GM23248 (cell line): ENCODE results near the gene BCAS4. TPM values are rescaled to one million over a fixed set of nuclear protein-coding genes. Genes with fewer than 3 reads are reported as not detected.

Experiments used
- DNase-seq: peaks from one replicate; pipeline ENCODE4 v3.0.0-alpha.2; 2015
- H2AFZ ChIP-seq: fragments of 200-600 bp; sonication (generic); 2 replicates; pipeline ENCODE4 v1.6.1; 2016; ENCODE audit warnings: antibody characterized with exemption
- H3F3A ChIP-seq: fragments of 200-600 bp; sonication (generic); 2 replicates; pipeline ENCODE4 v1.6.1; 2016; ENCODE audit warnings: mild to moderate bottlenecking, antibody characterized with exemption, mixed run types; ENCODE audit not compliant: insufficient read depth
- H3K27ac ChIP-seq: fragments of 200-600 bp; sonication (generic); 2 replicates; pipeline ENCODE4 v1.5.1; 2016; ENCODE audit warnings: mild to moderate bottlenecking
- H3K27me3 ChIP-seq: fragments of 200-600 bp; sonication (generic); replicated peaks from 2 replicates; pipeline ENCODE4 v1.6.1; 2016; ENCODE audit warnings: mild to moderate bottlenecking; ENCODE audit not compliant: insufficient read depth
- H3K36me3 ChIP-seq: fragments of 200-600 bp; sonication (generic); 2 replicates; pipeline ENCODE4 v1.6.1; 2016; ENCODE audit warnings: low read depth, mild to moderate bottlenecking
- H3K4me1 ChIP-seq: fragments of 200-600 bp; sonication (generic); 2 replicates; pipeline ENCODE4 v1.6.1; 2016; ENCODE audit warnings: mild to moderate bottlenecking; ENCODE audit not compliant: insufficient read depth
- H3K4me2 ChIP-seq: fragments of 200-600 bp; sonication (generic); one replicate; pipeline ENCODE4 v1.6.1; 2016; ENCODE audit warnings: mild to moderate bottlenecking; ENCODE audit not compliant: unreplicated experiment
- H3K4me3 ChIP-seq: fragments of 200-600 bp; sonication (generic); 2 replicates; pipeline ENCODE4 v1.5.1; 2016; ENCODE audit warnings: mild to moderate bottlenecking
- H3K79me2 ChIP-seq: fragments of 200-600 bp; sonication (generic); 2 replicates; pipeline ENCODE4 v1.6.1; 2016; ENCODE audit warnings: mild to moderate bottlenecking; ENCODE audit not compliant: insufficient read depth
- H3K9ac ChIP-seq: fragments of 200-600 bp; sonication (generic); 2 replicates; pipeline ENCODE4 v1.6.1; 2016; ENCODE audit warnings: mild to moderate bottlenecking
- H3K9me2 ChIP-seq: fragments of 200-600 bp; sonication (generic); 2 replicates; pipeline ENCODE4 v1.6.1; 2016; ENCODE audit warnings: mixed run types, mild to moderate bottlenecking, moderate library complexity; ENCODE audit not compliant: insufficient read depth
- H3K9me3 ChIP-seq: fragments of 200-600 bp; sonication (generic); one replicate; pipeline ENCODE4 v1.6.1; 2017; ENCODE audit warnings: low read depth
- H4K20me1 ChIP-seq: fragments of 200-600 bp; sonication (generic); 2 replicates; pipeline ENCODE4 v1.6.0; 2016; ENCODE audit not compliant: insufficient read depth
- EZH2 ChIP-seq: fragments of 200-600 bp; sonication (generic); IDR thresholded peaks from 2 replicates; pipeline ENCODE4 v1.6.1; 2018; ENCODE audit warnings: antibody characterized with exemption, mild to moderate bottlenecking; ENCODE audit not compliant: insufficient read depth, poor library complexity, severe bottlenecking
- EZH2phosphoT487 ChIP-seq: fragments of 200-600 bp; sonication (generic); IDR thresholded peaks from 2 replicates; pipeline ENCODE4 v1.6.1; 2018; ENCODE audit warnings: antibody characterized with exemption, moderate library complexity, mild to moderate bottlenecking, low read depth; ENCODE audit not compliant: insufficient read depth
- WGBS, 2 experiments: methylation state at CpG; one replicate each; pipeline ENCODE4 v1.1.6; 2015 to 2017; ENCODE audit warnings: low lambda C conversion rate in 2 of 2, low coverage in 1 of 2; ENCODE audit errors: missing lambda C conversion rate in 2 of 2; 5-methylcytosine and 5-hydroxymethylcytosine counted together
- in situ Hi-C: fragments of 300-500 bp; cut with MboI; formaldehyde crosslinking; loops from 2 replicates; pipeline ENCODE4 v1.15.0; 2020
- polyA plus RNA-seq: library from polyadenylated mRNA; unstranded; fragments of >200 nt; fragmentation: Nextera tagmentation; extraction: Ambion mirVana; gene quantifications from 2 replicates; pipeline ENCODE4 v1.2.1, GENCODE V29; 2016
- total RNA-seq: library from RNA; depleted of rRNA; stranded (reverse); fragments of >200 nt; shearing (Covaris generic); gene quantifications from 2 replicates; pipeline ENCODE4 v1.2.3, GENCODE V29; 2014

The BCAS4 gene
- total and polyA plus RNA-seq, 2 experiments from 2014 or later, result 12.6 to 16.8 TPM

DNA sequence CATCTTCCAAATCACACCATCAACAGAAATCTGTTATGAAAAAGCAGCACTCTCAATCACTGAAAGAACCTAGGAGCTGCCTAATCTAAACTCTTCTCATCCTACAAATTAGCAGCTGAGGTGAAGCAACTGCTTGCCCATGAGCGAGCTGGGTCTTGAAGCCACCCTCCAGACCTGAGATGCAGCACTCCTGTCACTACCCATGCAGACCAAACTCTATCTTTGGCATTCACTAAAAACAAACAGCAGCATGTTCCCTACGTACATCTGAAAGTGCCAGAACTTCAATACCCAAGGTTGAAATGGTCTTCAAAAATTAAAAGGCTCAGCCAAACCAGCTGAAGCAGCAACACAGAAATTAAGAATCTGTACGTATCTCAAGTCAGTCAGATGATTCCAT is 122.1 kb downstream of the BCAS4 start:
- H3K27me3 ChIP-seq, result no peaks in the 10 kb centered on the region
- peaks cover 100% of the 10 kb centered on the region for H3K79me2 ChIP-seq
- H3K36me3 ChIP-seq, result no peaks in the 10 kb centered on the region
- H3K9me3 ChIP-seq, result no peaks in the 10 kb centered on the region
- H3K9ac ChIP-seq, result no peak overlapping the region
- peak overlapping the region; percentile 58 for H3K27ac ChIP-seq
- H3K4me1 ChIP-seq, result peaks cover 82% of the 10 kb centered on the region
- peaks cover 78% of the 10 kb centered on the region for H3F3A ChIP-seq
- H4K20me1 ChIP-seq, result peaks cover 34% of the 10 kb centered on the region
- DNase-seq, result no peak
- TF ChIP-seq EZH2phosphoT487 (no peak), EZH2 (no peak)
- WGBS, 2 experiments, result 59 to 73% methylated on average over 3 of the region's 3 CpGs
- H3K4me2 ChIP-seq, result no peak overlapping the region
- no peaks in the 10 kb centered on the region for H3K9me2 ChIP-seq
- in situ Hi-C loops, result no loop called here
- no peak overlapping the region for H3K4me3 ChIP-seq
- H2AFZ ChIP-seq, result no peak overlapping the region

GRCh38 chr20:50918403-50918802 is 123.5 kb downstream of the BCAS4 start:
- Histone ChIP-seq H3K27ac (peak overlapping the region; percentile 68), H3K9me3 (no peaks in the 10 kb centered on the region), H3K4me3 (no peak overlapping the region), H3K9ac (peak overlapping the region; percentile 36), H3K27me3 (no peaks in the 10 kb centered on the region), H3K4me1 (peaks cover 77% of the 10 kb centered on the region), H4K20me1 (peaks cover 28% of the 10 kb centered on the region), H3K4me2 (no peak overlapping the region), H2AFZ (no peak overlapping the region), H3F3A (peaks cover 65% of the 10 kb centered on the region), H3K9me2 (no peaks in the 10 kb centered on the region), H3K36me3 (0 out of 2 replicates have a peak, but pooled peaks cover 6% of the 10 kb centered on the region), H3K79me2 (peaks cover 100% of the 10 kb centered on the region)
- in situ Hi-C loops, result no loop called here
- WGBS, 2 experiments, result 37% methylated on average over 3 of the region's 3 CpGs
- TF ChIP-seq EZH2phosphoT487 (no peak), EZH2 (no peak)
- DNase-seq, result peak; percentile 75

- TF ChIP-seq EZH2 (no peak), EZH2phosphoT487 (no peak)
- peak; percentile 89 for DNase-seq
- Histone ChIP-seq H3F3A (peaks cover 56% of the 10 kb centered on the region), H3K79me2 (peaks cover 100% of the 10 kb centered on the region), H3K4me3 (no peak overlapping the region), H2AFZ (no peak overlapping the region), H4K20me1 (peaks cover 24% of the 10 kb centered on the region), H3K27ac (peak overlapping the region; percentile 63), H3K4me1 (peaks cover 65% of the 10 kb centered on the region), H3K9me3 (no peaks in the 10 kb centered on the region), H3K9ac (no peak overlapping the region), H3K36me3 (peaks cover 6% of the 10 kb centered on the region; the same call in 1 of the 2 replicates), H3K9me2 (no peaks in the 10 kb centered on the region), H3K27me3 (no peaks in the 10 kb centered on the region), H3K4me2 (peak overlapping the region; percentile 6)
- WGBS, 2 experiments, result 53 to 62% methylated on average over 6 of the region's 6 CpGs
- in situ Hi-C loops, result no loop called here
Measured at GRCh38 chr20:50919567-50919966, 124.7 kb downstream of the BCAS4 start.

GRCh38 chr20:50920997-50921396 is 126.1 kb downstream of the BCAS4 start:
- Histone ChIP-seq H3K27ac (peak overlapping the region; percentile 63), H3K4me2 (no peak overlapping the region), H3K9me3 (no peaks in the 10 kb centered on the region), H2AFZ (no peak overlapping the region), H3K9ac (peak overlapping the region; percentile 63; the same call in 1 of the 2 replicates), H4K20me1 (peaks cover 21% of the 10 kb centered on the region), H3K9me2 (no peaks in the 10 kb centered on the region), H3K27me3 (no peaks in the 10 kb centered on the region), H3K79me2 (peaks cover 100% of the 10 kb centered on the region), H3K4me1 (peaks cover 51% of the 10 kb centered on the region), H3K36me3 (peaks cover 10% of the 10 kb centered on the region; the same call in 1 of the 2 replicates), H3F3A (peaks cover 45% of the 10 kb centered on the region), H3K4me3 (no peak overlapping the region)
- peak; percentile 76 for DNase-seq
- TF ChIP-seq EZH2phosphoT487 (no peak), EZH2 (no peak)
- in situ Hi-C loops, result no loop called here
